Right lobe of liver (tissue), 4 donors: ENCODE results near the gene SPINT2.

ENCODE experiments used
- CTCF ChIP-seq, 4 donors: fragments of 200-600 bp in 3 of 4; fragments of 450-650 bp in 1 of 4; IDR thresholded peaks; one replicate each; pipeline versions ENCODE4 v1.5.1 to v1.8.0; 2016 to 2022; ENCODE audit warnings: antibody characterized with exemption in 4 of 4, mild to moderate bottlenecking in 2 of 4
- POLR2A ChIP-seq: fragments of 450-650 bp; IDR thresholded peaks from one replicate; pipeline ENCODE4 v1.6.1; 2017; ENCODE audit warnings: antibody characterized with exemption, mild to moderate bottlenecking
- donor health status: DM: no; HTN: no; CAD: no.
- donor health status: DM: no; HTN: no; CAD: no.
- donor health status: DM: no; HTN: yes; CAD: no.

- no peak for TF ChIP-seq CTCF (IDR thresholded peaks at IDR 0.05)
- TF ChIP-seq POLR2A: no peak
These were observed 21.1 kb upstream of the SPINT2 start for GRCh38 chr19:38243279-38243673.
